DOHH2 (cell line): ENCODE results near the gene TRAF3IP3.

ENCODE experiments used
- CTCF ChIP-seq: fragments of 200-600 bp; sonication (generic); IDR thresholded peaks from one replicate; pipeline ENCODE4 v1.5.1; 2014; ENCODE audit warnings: antibody characterized with exemption, mild to moderate bottlenecking, low read depth, low read length; ENCODE audit not compliant: poor library complexity, severe bottlenecking
- EZH2phosphoT487 ChIP-seq: fragments of 200-600 bp; sonication (generic); IDR thresholded peaks from 2 replicates; pipeline ENCODE4 v1.6.1; 2017; ENCODE audit warnings: borderline replicate concordance, mild to moderate bottlenecking, antibody characterized with exemption, low read length, moderate library complexity, mixed read lengths

- TF ChIP-seq CTCF (no peak), EZH2phosphoT487 (no peak)
Observed at GRCh38 chr1:209721323-209721722, 34.5 kb upstream of the TRAF3IP3 start.
